Activated T-cell treated with anti-CD3 and anti-CD28 coated beads for 24 hours (primary cell): Measurements from ENCODE around the gene MAP2K3.

Experiments used
- DNase-seq: peaks from one replicate; pipeline ENCODE4 v3.0.0-alpha.2; 2020; ENCODE audit warnings: low read depth

The MAP2K3 gene

GRCh38 chr17:21252796-21253645 is 31.5 kb upstream of the MAP2K3 start, which contains the start of gene NATD1:
Gene NATD1 (minus strand): TSS chr17:21253410. CDS start chr17:21253264, 146 bp downstream.
- DNase-seq, result peak; percentile 63

GRCh38 chr17:21253646-21254441 is 30.7 kb upstream of the MAP2K3 start:
- no peak for DNase-seq

- DNase-seq, result no peak
Observed at GRCh38 chr17:21258593-21258992, 25.9 kb upstream of the MAP2K3 start.

- DNase-seq, result no peak
Observed at GRCh38 chr17:21262259-21262993, 22.1 kb upstream of the MAP2K3 start.

GRCh38 chr17:21263376-21263775 is 21.1 kb upstream of the MAP2K3 start:
- no peak for DNase-seq

- DNase-seq, result no peak
Observed at GRCh38 chr17:21268596-21269188, 15.8 kb upstream of the MAP2K3 start.

- DNase-seq, result no peak
Observed at GRCh38 chr17:21269394-21269793, 15.1 kb upstream of the MAP2K3 start.

- no peak for DNase-seq
Observed at GRCh38 chr17:21271454-21272183, 12.9 kb upstream of the MAP2K3 start.

- DNase-seq, result no peak
Observed at GRCh38 chr17:21272250-21272649, 12.3 kb upstream of the MAP2K3 start.

- no peak for DNase-seq
Observed at GRCh38 chr17:21272881-21273792, 11.4 kb upstream of the MAP2K3 start.

- DNase-seq, result no peak
Observed at GRCh38 chr17:21275047-21275578, 9.4 kb upstream of the MAP2K3 start.

- peak; percentile 94 for DNase-seq
Observed at GRCh38 chr17:21275579-21276263, 8.8 kb upstream of the MAP2K3 start.

- DNase-seq, result no peak
Observed at GRCh38 chr17:21276264-21276588, 8.3 kb upstream of the MAP2K3 start.

- DNase-seq, result no peak
Observed at GRCh38 chr17:21277332-21277731, 7.2 kb upstream of the MAP2K3 start.

- no peak for DNase-seq
Observed at GRCh38 chr17:21278450-21279197, 5.9 kb upstream of the MAP2K3 start.

GRCh38 chr17:21279198-21279535 is 5.3 kb upstream of the MAP2K3 start:
- DNase-seq, result no peak

- no peak for DNase-seq
Observed at GRCh38 chr17:21279582-21279981, 4.9 kb upstream of the MAP2K3 start.

GRCh38 chr17:21280081-21280518 is 4.4 kb upstream of the MAP2K3 start:
- DNase-seq, result peak; percentile 87

GRCh38 chr17:21282231-21282630 is 2.3 kb upstream of the MAP2K3 start:
- DNase-seq, result no peak
